Stimulated activated CD4-positive, alpha-beta T cell treated with anti-CD3 and anti-CD28 coated beads, TNF-alpha, amount 100 ng/mL, for 24 hours (primary cell): ENCODE results near the gene FAM222A.

Source experiments
- DNase-seq, 3 experiments: peaks; one replicate each; pipeline ENCODE4 v3.0.0-alpha.2; 2020; ENCODE audit warnings: low read depth in 3 of 3

Gene FAM222A

DNA sequence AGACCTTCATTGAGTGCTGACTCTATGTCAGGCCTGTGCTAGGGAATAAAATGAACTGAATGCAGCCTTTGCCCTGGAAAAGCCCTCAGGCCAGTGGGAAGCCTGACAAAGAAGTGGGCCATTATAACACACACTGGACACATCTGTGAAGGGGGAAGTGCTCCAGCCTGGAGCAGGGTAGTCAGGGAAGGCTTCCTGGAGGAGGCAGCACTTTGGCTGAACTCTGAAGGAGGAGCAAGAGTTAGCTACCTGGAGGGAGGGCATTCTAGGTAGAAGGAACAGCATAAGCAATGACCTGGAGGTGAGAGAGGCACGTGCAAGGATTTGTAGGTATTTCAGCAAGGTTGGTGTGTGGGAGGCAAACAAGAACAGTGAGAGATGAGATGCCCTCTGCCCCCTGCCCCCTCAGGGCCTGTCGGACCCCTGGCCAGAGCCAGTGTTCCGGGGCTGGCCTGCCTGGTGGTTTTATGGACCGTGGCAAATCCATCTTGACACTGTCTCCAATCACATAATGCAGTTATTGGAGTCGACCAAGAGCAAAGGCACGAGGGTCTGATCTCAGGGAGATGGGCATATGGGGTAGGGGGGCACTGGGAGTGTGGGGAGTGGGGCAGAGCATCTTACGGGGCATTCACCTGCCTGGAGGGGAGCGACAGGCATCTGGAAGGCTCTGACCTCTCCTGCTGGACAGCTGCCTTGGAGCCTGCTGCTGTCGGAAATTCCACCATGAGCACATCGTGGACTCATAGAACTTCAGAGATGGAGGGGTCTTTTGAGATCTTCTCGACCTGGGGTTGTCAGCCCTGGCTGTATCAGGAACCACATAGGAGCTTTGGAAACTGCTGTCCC, 2.7 kb upstream of the FAM222A start:
- DNase-seq = no peak

DNA sequence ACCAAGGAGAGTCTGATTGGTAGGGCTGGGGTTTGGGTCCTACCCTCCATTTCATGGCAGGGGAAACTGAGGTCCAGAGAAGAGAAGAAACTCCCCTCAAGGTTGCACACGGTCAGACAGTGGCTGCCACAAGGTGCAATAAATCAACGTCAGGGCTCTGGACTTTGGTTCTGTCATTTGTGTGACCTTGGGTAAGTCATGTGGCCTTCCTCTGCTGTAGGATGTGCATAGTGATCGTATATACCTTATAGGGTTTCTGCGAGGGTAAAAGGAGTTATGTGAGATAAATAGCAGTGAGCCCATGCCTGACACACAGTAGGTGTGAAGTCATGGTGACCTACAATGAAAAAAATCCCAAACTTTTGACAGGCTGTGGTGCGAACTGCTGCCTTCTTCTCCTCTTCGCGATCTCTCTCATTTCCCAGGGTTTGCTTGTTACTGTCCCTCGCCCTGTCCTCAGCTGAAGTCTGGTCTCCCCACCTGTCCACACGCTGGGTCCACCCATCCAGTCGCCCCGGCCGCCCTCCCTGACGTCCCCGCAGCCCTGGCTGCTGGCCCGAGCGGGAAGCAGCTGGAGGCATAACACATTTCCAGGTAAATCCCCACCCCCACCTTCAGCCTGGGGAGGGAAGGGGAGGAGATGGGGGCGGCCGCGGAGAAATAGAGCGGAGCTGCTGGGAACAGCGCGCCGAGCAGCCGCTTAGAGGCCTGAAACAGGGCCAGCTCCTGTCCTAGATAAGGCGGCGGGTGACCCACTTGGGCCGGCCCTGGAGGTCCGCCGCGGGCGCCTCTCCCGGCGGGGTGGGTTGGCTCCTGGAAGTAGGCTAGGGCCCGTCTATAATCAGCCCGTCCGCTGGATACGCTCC, 1.8 kb upstream of the FAM222A start:
- DNase-seq = no peak

DNA sequence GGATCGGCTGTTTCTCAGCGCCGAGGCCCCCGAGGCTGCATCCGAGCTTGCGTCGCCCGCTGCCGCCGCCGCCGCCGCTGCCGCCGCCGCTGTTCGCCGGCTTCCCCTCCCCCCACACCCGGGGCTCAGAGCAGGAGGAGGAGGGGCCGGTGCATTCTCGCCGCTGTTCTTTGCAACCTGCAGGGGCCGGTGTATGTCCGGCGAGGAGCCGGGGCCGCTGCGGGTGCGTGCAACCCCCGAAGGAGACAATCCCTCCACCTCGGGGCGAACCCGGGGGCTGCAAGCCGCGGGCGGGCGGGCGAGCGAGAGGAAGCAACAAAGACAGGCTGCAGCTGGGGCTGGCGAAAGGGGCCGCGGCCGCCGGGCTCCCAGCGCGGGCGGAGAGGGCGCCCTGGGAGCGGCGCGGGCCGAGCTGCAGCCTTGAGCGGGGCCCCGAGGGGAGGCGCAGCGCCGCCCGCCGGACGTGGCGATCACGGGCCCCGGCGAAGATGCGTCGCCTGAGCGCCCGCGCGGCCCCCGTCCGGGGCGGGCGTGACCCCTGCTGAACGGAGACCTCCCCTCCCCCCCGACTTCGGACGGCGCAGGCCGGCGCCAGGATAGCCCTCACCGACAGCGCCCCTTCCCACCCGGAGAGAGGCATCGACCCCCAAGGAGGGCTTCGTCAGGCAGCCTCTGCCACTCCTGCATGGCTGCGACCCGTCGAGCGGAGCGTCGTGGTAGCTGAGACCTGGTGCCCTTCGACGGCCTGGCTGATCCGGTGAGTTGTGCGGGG, 702 bp downstream of the FAM222A start:
- peak; percentile 14 to 47 (median 21) for DNase-seq

DNA sequence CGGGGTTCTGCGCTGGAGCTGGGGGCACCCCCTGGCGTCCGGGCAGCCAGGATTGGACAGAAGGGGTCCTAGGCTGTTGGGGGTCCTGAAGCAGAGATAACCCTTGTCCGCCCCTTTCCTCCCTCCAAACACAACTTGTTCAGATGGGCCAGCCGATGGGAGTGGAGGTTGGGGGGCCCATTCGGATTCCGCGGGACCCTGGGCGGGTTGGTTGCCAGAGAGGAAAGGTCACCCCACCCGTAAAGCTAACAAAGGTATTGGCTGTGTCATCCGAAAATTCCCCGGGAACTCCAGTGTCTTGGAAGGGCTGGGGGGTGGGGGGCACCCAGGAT, 1.3 kb downstream of the FAM222A start:
- DNase-seq = no peak

DNA sequence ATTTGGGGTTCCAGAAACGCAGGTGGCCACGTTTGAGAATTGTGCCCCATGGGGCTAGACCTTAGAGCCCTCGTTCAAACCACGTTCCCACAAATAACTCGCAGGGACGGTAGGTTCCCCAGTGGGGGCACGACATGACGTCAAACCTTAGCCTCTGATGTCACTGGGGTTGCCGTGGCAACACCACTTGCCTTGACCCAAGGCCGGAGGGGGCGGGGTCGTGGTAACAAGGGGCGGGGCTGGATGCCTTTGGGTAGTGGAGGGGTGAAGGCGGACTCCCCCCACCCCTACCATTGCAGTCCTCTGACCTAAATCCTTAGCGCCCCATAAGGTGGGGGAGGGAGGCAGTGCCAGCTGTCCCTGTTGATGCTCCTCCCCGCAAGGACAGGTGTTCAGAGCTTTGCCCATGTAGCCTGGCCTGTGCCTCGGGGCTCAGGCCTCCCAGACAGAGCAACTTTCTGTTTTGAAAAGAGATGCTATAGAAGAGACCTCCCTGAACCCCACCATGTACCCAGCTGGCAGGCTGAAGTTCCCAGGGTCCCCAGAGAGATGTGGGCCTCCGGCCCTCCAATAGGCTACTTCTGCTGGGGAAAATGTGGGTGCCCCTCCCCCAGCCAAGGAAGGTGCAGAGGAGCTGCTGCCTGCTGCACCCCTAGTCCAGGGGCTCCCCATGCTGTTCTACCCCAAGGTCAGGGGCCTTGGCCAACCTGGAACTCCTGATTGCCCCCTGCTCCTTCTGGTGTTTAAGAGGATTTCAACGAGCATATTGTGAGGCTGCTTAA, 1.9 kb downstream of the FAM222A start:
- no peak for DNase-seq

DNA sequence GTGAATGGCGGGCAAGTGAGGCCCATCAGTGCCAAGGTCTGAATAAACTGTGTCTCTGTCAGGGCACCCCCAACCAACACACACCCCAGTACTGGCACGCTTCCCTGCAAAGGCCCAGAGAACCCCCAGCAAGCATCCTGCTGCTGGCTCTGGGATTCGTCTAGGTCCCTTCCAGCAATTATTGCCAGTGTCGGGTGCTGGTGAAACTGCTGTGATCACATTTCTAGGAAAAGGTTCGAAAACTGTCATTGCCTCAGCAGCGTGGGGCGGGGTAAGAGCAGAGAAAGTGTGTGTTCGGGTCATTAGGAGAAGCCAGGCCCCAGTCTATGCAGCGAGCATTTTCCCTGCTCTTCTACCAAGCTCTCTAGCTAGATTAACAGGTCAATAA, 2.5 kb downstream of the FAM222A start:
- no peak for DNase-seq

DNA sequence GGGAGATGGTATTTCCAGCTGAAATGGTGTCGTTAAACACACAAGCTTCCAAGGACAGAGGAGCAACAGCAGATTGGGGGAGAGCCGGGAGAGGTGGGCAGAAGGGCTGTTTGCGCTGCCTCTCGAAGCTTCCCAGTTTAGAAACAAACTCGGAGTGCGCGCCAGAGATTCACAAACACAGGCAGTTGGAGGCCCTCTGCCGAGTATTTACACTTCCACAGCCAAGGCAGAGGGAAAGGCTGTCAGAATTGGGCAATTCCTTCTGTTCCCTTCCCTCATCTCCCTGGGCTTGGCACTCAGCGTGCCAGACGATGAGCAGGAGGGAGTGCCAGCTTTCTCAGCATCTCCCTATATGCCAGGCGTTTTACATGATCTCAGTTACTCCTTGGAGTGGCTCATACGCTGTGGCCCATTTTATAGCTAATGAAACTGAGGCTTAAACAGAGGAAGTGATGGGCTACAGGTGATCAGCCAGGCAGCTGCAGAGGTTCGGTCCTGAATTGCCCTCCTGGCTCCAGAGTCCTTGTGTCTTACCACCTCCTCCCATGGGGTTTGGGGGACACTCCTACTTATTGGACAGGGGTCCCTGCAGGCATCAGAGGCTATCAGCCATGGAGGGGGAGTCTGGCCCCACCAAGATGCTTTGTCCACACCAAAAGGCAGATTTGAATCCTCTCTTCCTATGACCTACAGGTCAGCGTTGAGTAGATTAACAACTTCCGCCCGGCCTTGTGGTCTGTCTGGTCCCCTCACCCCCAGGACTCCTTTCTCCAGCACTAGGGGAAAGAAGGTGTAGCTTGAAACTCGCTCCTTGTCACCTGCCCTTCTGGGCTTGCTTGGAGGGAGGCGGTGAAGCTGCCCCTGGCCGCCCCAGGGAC, 3.1 kb downstream of the FAM222A start:
- no peak for DNase-seq

DNA sequence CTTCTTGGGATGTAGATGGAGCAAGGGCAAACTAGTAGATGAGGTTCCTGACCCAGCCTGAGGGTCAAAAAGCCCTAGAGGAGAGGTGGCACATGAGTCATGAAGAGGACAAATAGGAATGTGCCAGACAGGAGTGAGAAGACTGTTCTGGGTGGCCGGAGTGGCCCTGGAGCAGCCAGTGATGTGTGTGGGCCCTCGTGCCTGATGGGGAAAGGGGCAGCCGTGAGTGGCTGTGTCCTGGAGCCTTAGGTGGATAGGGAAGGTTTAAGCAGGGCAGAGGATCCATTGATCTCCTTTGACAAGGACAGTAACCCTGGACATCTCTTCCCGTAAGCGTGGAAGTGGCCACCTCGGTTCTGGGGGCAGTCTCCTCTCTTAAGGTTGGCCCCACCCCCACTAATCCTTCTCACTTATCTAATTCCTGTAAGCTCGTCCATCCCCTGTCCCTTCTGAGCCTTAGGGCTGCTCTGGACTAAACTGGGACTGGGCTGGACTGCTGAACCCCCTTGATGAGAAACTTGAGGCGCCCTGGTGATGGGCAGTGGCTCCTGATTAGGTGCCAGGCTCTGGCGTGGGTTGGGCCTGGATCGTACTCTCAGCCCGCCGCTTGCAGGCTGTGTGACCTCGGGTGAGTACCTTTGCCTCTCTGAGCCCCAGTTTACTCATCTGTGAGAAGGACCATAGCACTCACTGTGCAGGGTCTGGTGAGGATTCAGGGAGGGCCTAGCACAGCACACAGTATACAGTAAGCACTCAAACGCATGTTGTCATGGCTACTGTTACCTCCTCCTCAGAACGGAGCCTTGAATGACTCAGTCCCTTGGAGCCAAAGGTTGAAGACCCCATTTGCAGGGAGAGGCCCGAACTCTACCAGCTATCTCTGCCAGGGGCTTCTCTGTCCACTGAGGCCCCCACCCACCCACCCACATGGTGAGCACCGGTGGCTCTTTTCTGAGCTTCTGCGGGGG, 4.0 kb downstream of the FAM222A start:
- no peak for DNase-seq

DNA sequence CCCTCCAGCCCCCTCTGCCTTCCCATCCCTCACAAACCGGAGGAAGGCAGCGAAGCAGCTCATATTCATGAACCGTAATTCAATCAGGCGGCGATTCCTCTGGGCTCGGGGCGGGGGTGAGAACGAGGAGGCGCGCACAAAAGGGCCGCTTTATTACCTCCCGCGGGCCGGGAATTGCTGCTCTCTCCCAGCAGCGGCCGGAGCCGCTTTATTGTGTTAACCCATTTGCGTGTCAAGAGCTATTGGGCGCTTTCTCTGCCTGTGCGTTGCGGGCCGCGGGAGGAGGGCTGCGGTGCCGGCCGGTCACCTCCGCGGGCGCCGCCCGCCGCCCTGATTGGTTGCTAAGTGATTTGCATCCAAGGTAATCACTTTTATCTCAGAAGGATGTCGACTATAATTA, 4.8 kb downstream of the FAM222A start:
- DNase-seq = no peak

DNA sequence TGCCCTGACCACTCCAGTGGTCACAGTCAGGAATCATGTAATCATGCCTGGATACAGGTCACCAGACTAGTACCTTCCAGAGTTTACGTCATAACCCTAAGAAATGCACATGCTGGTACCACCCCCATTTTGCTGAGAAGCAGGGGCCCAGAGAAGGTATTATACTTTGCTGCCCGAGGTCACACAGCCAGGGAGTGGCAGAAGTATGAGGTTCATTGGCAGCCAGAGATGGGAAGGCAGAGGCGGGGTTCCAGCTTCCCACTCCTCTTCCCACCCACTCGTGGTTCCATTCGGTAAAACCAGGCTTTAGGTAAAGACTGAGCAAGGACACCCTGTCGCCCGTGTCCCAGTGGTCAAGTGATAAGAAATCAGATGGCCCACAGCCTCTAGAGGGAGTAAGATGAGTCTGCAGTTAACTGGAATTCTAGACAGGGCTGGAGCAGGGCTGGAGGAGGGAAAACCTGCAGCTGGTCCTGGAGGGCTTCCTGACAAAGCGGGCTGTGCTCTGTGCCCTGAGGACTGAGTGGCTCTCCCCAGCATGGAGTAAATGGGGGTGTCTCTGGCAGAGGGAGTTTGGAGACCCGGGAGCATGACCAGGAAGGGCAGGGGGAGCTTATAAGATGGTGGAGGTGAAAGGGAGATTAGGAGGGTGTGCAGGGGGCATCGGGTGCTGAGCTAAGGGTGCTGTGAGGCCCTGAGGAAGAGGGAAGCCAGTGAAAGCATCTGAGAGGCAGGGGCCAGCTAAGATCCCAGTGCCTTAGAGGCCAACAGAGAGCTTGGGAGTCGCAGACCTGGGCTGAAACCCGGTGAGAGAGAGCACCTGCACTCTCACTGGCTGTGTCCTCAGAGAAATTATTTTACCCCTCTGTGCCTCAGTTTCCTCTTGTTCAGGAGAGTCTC, 5.7 kb downstream of the FAM222A start:
- no peak for DNase-seq

DNA sequence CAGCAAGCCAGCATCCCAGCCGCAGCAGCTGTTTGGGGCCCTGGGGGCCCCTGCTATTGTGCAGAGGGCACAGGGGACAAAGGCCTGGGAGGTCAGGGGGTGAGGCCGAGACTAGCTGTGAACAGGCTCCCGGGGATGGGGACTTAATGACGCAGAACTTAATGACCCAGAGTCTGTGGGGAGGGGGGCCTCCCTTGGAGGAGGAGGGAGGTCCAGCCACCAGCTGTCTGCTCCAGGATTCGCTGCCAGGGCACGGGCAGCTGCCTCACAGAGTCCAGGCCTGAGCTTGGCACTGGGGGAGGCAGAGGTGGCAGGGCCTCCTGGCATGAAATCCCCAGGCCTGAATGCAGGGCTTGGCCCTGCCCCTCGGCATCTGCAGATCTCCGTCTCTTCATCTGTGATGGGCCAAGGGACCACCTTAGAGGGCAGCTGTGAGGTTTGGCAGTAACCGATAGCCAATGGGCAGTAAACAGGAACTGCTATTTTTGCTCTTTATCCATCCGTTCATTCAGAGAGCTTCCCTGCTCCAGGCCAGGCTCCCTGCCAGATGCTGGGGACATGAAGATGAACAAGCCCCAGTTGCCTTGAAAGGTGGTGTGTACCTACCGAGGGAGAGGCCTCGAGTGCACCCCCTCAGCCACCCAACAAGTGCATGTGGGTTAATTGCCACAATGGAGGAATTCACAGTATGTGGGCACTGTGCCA, 6.7 kb downstream of the FAM222A start:
- DNase-seq = no peak

DNA sequence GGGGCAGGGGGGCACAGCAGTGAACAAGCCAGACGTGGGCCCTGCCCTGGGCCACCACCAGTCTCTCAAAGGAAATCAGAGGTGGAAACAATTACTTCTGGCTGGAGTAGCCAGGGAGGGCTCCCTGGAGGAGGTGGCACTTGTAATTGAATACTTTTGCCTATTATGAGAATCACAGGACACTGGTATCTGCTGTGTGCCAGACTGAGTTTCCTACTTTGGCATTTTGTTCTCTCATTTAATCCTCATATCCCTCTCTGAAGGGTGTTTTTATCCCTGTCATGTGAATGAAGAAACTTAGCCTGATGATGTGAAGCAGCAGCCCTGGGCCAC, 7.2 kb downstream of the FAM222A start:
- no peak for DNase-seq

DNA sequence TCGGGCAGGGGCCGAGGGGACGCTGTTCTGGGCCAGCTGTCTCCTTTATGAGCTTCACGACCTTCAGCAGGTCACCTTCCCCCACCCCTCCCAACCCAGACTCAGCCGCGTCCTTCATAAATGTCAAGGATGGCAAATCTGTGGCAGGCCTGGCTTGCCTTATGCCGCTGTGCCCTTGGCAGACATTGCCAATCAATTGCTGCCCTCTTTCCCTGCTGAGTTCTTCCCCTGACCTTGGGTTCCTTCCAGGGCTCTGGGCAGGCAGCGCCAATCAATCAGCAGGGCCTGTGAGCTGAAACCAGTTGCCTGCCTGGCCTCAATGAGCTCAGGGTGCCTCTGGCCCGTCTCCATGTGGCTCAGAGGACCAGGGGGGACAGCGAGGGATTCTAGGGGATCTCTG, 7.7 kb downstream of the FAM222A start:
- DNase-seq = no peak

DNA sequence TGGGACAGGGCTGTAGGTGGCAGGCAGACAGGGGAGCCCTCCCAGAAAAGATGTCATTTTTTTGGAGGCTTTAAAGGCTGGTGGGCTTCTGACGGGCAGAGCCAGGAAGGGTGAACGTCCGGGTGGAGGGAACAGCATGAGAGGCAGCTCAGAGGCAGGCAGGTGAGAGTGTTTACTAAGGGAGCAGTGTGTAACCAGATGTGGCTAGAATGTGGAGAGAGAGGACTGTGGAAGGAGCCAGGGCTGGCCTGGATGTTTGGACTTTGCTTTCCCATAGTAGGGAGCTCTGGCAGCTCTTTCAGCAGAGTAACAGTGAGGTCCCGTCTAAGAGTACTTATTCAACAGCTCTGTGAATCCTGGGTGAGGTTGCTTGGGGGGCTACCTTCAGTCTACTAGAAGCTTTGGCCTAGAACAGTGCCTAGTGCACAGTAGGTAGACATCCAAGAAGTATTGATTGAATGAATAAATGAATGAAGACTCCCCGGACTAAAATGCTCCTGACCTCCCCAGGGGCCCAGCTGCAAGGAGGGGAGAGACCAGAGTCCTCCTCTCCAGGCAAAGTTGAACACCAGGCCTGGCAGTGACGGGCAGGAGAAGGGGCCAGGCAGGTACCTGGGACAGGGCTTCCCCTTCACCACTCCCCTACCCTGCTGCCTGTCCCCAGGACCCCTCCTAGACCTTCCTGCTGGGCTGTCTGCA, 8.5 kb downstream of the FAM222A start:
- no peak for DNase-seq

DNA sequence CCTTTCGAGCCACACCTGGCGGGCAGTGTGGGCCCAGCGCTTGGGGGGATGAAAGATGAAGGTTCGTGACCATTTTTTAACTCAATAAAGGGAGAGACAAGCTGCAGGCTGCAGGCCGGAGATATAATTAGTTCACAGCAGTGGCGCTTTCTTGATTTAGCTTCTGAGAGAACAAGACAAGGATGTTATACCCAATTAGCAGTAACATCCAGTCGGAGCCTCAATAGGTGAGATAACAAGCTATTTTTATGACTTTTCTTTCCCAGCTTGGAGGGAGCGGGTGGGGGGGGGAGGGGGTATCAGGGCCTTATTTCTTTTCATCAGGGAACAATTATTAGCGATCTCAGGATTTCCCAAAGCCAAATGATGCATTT, 9.1 kb downstream of the FAM222A start:
- no peak for DNase-seq

DNA sequence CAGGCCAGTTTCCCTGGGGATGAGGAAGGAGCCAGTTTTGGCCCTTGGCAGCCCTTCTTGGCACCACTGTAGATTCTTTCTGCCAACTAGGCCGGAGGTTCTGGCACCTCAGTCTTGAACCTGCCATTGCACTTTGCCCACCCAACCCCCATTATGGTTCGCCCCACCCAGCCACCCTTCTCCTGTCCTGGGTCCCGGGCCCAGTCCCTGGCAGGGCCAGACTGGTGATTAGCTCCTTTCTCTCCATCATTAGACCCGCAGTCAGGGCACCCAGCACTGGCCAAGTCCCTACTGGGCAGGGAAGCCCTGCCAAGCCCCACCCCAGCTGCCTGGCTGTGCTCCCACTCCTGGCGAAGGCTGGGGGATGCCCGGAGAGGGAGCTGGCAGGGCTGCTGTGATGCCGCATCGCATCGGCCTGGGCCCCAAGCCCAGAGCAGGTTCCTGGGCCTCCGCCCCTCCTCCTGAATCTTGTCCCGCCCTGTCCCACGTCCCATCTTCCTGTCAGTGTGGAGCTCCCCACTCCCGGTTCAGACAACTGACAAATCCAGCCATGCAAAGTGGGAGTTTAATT, 9.8 kb downstream of the FAM222A start:
- DNase-seq = no peak

DNA sequence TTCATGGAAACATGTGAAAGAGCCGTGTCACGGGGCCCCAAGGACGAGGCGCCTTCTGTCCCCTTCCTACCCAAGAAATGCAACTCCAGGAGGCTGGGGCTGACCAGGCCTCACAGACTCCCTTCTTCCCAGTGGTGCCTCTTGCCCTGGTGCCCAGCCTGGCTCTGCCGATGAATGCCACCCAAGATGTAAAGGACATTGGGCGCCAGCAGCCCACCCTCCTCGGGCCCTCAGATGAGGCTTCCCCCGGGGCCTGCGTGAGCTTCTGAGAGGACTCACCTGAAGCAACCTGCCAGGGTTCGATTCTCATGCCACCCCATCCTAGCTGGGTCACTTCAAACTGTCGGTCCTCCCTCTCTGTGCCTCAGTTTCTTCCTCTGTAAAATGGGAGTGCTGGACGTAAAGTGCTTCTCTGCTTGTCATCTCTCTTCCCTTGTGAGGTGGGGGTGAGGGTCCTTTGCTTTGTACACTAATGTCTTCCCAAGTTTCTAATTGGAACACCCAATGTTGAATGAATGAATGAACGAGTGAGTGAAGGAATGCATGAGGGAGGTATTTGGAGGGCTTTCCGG, 10.8 kb downstream of the FAM222A start:
- DNase-seq = no peak
